H9 (cell line): ENCODE results near the gene DCAF11. TPM values are rescaled to one million over a fixed set of nuclear protein-coding genes. Genes with fewer than 3 reads are reported as not detected.

Experiments
- DNase-seq: peaks from one replicate; pipeline ENCODE4 v3.0.0-alpha.2; 2017
- H2AFZ ChIP-seq: one replicate; pipeline ENCODE4 v1.6.1; 2013; ENCODE audit warnings: mild to moderate bottlenecking, low read length, control low read depth, moderate library complexity
- H2AK5ac ChIP-seq: 2 replicates; pipeline ENCODE4 v1.6.1; 2013; ENCODE audit warnings: low read length, control low read depth, mixed read lengths; ENCODE audit not compliant: insufficient read length
- H2BK120ac ChIP-seq: one replicate; pipeline ENCODE4 v1.6.1; 2013; ENCODE audit warnings: low read depth, mild to moderate bottlenecking, low read length, control low read depth, inconsistent platforms; ENCODE audit not compliant: poor library complexity, severe bottlenecking
- H2BK12ac ChIP-seq: 2 replicates; pipeline ENCODE4 v1.6.1; 2013; ENCODE audit warnings: low read length, control low read depth, mixed read lengths, low read depth; ENCODE audit not compliant: insufficient read length
- H2BK15ac ChIP-seq: 2 replicates; pipeline ENCODE4 v1.6.1; 2013; ENCODE audit warnings: low read depth, low read length, control low read depth
- H2BK20ac ChIP-seq: one replicate; pipeline ENCODE4 v1.6.1; 2013; ENCODE audit warnings: low read depth, mild to moderate bottlenecking, low read length, control low read depth, inconsistent platforms; ENCODE audit not compliant: poor library complexity, severe bottlenecking
- H2BK5ac ChIP-seq: 2 replicates; pipeline ENCODE4 v1.6.1; 2013; ENCODE audit warnings: low read length, control low read depth, mixed read lengths; ENCODE audit not compliant: insufficient read length
- H3K14ac ChIP-seq: 2 replicates; pipeline ENCODE4 v1.6.1; 2013; ENCODE audit warnings: low read length, control low read depth; ENCODE audit not compliant: insufficient read depth
- H3K18ac ChIP-seq: 2 replicates; pipeline ENCODE4 v1.6.1; 2013; ENCODE audit warnings: low read depth, mild to moderate bottlenecking, mixed read lengths, low read length, control low read depth; ENCODE audit not compliant: insufficient read length
- H3K23ac ChIP-seq: 2 replicates; pipeline ENCODE4 v1.6.1; 2013; ENCODE audit warnings: low read length, control low read depth, mixed read lengths, low read depth; ENCODE audit not compliant: insufficient read length
- H3K23me2 ChIP-seq: 2 replicates; pipeline ENCODE4 v1.6.1; 2013; ENCODE audit warnings: low read depth, mild to moderate bottlenecking, mixed read lengths, low read length, control low read depth; ENCODE audit not compliant: insufficient read length, poor library complexity, severe bottlenecking
- H3K27ac ChIP-seq: 2 replicates; pipeline ENCODE4 v1.5.1; 2013; ENCODE audit warnings: low read length, control low read depth, mixed read lengths, low read depth; ENCODE audit not compliant: insufficient read length
- H3K27me3 ChIP-seq: 2 replicates; pipeline ENCODE4 v1.6.1; 2013; ENCODE audit warnings: low read length, control low read depth, inconsistent platforms; ENCODE audit not compliant: insufficient read depth
- H3K4ac ChIP-seq: 2 replicates; pipeline ENCODE4 v1.6.1; 2013; ENCODE audit warnings: low read depth, mild to moderate bottlenecking, control low read depth, inconsistent platforms, low read length, moderate library complexity
- H3K4me1 ChIP-seq: 2 replicates; pipeline ENCODE4 v1.6.1; 2013; ENCODE audit warnings: low read length, control low read depth, inconsistent platforms; ENCODE audit not compliant: insufficient read depth
- H3K4me2 ChIP-seq: 2 replicates; pipeline ENCODE4 v1.6.1; 2013; ENCODE audit warnings: low read length, control low read depth, mixed read lengths; ENCODE audit not compliant: insufficient read length, insufficient read depth
- H3K56ac ChIP-seq: 2 replicates; pipeline ENCODE4 v1.6.1; 2013; ENCODE audit warnings: low read depth, mild to moderate bottlenecking, mixed read lengths, low read length, control low read depth; ENCODE audit not compliant: insufficient read length
- H3K79me1 ChIP-seq: 2 replicates; pipeline ENCODE4 v1.6.1; 2013; ENCODE audit warnings: low read depth, mild to moderate bottlenecking, moderate library complexity, low read length, control low read depth, inconsistent platforms; ENCODE audit not compliant: insufficient read depth, poor library complexity, severe bottlenecking
- H3K79me2 ChIP-seq: 2 replicates; pipeline ENCODE4 v1.6.1; 2013; ENCODE audit warnings: low read length, control low read depth, inconsistent platforms; ENCODE audit not compliant: insufficient read depth
- H3K9ac ChIP-seq: 2 replicates; pipeline ENCODE4 v1.6.1; 2013; ENCODE audit warnings: low read length, control low read depth, mixed read lengths; ENCODE audit not compliant: insufficient read length; ENCODE audit errors: extremely low read depth
- H3K9me3 ChIP-seq: one replicate; pipeline ENCODE4 v1.6.1; 2013; ENCODE audit warnings: low read depth, low read length, inconsistent platforms; ENCODE audit not compliant: control insufficient read depth
- H3T11ph ChIP-seq: one replicate; pipeline ENCODE4 v1.6.1; 2013; ENCODE audit warnings: mild to moderate bottlenecking, low read length, control low read depth, inconsistent platforms
- H4K20me1 ChIP-seq: one replicate; pipeline ENCODE4 v1.6.1; 2013; ENCODE audit not compliant: control insufficient read depth, insufficient read length, insufficient read depth
- H4K5ac ChIP-seq: 2 replicates; pipeline ENCODE4 v1.6.1; 2013; ENCODE audit warnings: low read depth, mild to moderate bottlenecking, mixed read lengths, low read length, control low read depth; ENCODE audit not compliant: insufficient read length
- H4K8ac ChIP-seq: replicated peaks from 2 replicates; pipeline ENCODE4 v1.6.1; 2013; ENCODE audit warnings: low read length, control low read depth, mixed read lengths, low read depth; ENCODE audit not compliant: insufficient read length
- H4K91ac ChIP-seq: 2 replicates; pipeline ENCODE4 v1.6.1; 2013; ENCODE audit warnings: low read depth, mild to moderate bottlenecking, moderate library complexity, mixed read lengths, low read length, control low read depth; ENCODE audit not compliant: insufficient read length
- H3K27ac Mint-ChIP-seq, 3 experiments: 2 replicates in 2 of 3; 3 replicates in 1 of 3; pipeline ENCODE4 v1.8.0; 2020 to 2021; ENCODE audit warnings: mixed read lengths in 3 of 3, mild to moderate bottlenecking in 1 of 3, moderate library complexity in 1 of 3
- H3K27me3 Mint-ChIP-seq: 2 replicates; pipeline ENCODE4 v1.8.0; 2021; ENCODE audit warnings: low read depth, mild to moderate bottlenecking, moderate library complexity, mixed read lengths
- H3K36me3 Mint-ChIP-seq, 3 experiments: 2 replicates in 2 of 3; 3 replicates in 1 of 3; pipeline ENCODE4 v1.8.0; 2020 to 2021; ENCODE audit warnings: low read depth in 3 of 3, mixed read lengths in 3 of 3; ENCODE audit not compliant: insufficient read depth in 1 of 3
- H3K4me1 Mint-ChIP-seq, 2 experiments: 2 replicates each; pipeline ENCODE4 v1.8.0; 2020; ENCODE audit warnings: mixed read lengths in 2 of 2
- H3K4me3 Mint-ChIP-seq, 2 experiments: 2 replicates in 1 of 2; 3 replicates in 1 of 2; pipeline ENCODE4 v1.8.0; 2020 to 2021; ENCODE audit warnings: mild to moderate bottlenecking in 2 of 2, mixed read lengths in 2 of 2, moderate library complexity in 1 of 2
- H3K9me3 Mint-ChIP-seq, 2 experiments: 2 replicates in 1 of 2; 3 replicates in 1 of 2; pipeline ENCODE4 v1.8.0; 2020; ENCODE audit warnings: mild to moderate bottlenecking in 2 of 2, mixed read lengths in 2 of 2, moderate library complexity in 1 of 2
- WGBS: extraction: QIAGEN DNeasy Blood & Tissue Kit; methylation state at CpG from one replicate; pipeline ENCODE4 v1.1.7; 2013; ENCODE audit warnings: missing lambda C conversion rate, low lambda C conversion rate, mixed read lengths; ENCODE audit not compliant: insufficient read length; ENCODE audit errors: extremely low coverage; 5-methylcytosine and 5-hydroxymethylcytosine counted together
- total RNA-seq: library from RNA; stranded (reverse); gene quantifications from 2 replicates; pipeline ENCODE4 v1.2.1, GENCODE V29; 2021
- TF ChIP-seq, protein P1 (sequence below): fragments of 200-600 bp; sonication (generic); conservative IDR thresholded peaks from 3 replicates; pipeline ENCODE4 v1.8.0; 2021; ENCODE audit warnings: antibody characterized with exemption, mild to moderate bottlenecking

DCAF11 gene
- total RNA-seq, 1 experiment from 2014 or later = 73.4 TPM

DNA sequence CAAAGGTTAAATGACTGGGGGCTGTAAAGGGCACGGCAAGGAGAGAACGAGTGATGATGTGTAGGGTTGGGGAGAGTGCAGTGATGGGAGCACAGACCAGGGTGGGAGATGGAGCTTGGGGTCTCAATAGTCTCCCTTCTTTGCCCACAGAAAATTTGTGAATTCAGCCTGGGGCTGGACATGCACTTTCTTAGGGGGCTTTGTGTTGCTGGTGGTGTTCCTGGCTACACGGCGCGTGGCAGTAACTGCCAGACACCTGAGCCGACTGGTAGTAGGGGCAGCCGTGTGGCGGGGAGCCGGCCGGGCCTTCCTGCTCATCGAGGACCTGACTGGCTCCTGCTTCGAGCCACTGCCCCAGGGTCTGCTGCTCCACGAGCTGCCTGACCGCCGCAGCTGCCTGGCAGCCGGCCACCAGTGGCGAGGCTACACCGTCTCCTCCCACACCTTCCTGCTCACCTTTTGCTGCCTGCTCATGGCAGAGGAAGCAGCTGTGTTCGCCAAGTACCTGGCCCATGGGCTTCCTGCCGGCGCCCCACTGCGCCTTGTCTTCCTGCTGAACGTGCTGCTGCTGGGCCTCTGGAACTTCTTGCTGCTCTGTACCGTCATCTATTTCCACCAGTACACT, 17.6 kb downstream of the DCAF11 start:
- Histone ChIP-seq H4K91ac (no peak overlapping the region), H2BK120ac (no peak overlapping the region), H2BK15ac (no peak overlapping the region), H3K14ac (no peak overlapping the region), H2BK5ac (no peak overlapping the region), H3K18ac (no peak overlapping the region), H4K5ac (no peak overlapping the region), H3K9ac (no peak overlapping the region), H2AK5ac (no peak overlapping the region), H3K9me3 (no peaks in the 10 kb centered on the region), H3T11ph (no peak overlapping the region), H2BK12ac (no peak overlapping the region), H3K4ac (no peak overlapping the region), H3K56ac (no peak overlapping the region), H3K4me2 (no peak overlapping the region), H3K79me1 (no peaks in the 10 kb centered on the region), H4K20me1 (no peaks in the 10 kb centered on the region), H3K27ac (no peak overlapping the region), H2AFZ (no peak overlapping the region), H3K23me2 (peaks cover 10% of the 10 kb centered on the region), H3K4me1 (no peaks in the 10 kb centered on the region), H4K8ac (no peak overlapping the region), H3K79me2 (no peaks in the 10 kb centered on the region), H3K27me3 (no peaks in the 10 kb centered on the region), H3K23ac (no peak overlapping the region), H2BK20ac (no peak overlapping the region)
- no peak overlapping the region for H3K4me3 Mint-ChIP-seq
- 0 out of 5 replicates have a peak, but pooled peaks cover 0 to 2% of the 10 kb centered on the region in 2 experiments for H3K9me3 Mint-ChIP-seq
- TF ChIP-seq, protein P1, sequence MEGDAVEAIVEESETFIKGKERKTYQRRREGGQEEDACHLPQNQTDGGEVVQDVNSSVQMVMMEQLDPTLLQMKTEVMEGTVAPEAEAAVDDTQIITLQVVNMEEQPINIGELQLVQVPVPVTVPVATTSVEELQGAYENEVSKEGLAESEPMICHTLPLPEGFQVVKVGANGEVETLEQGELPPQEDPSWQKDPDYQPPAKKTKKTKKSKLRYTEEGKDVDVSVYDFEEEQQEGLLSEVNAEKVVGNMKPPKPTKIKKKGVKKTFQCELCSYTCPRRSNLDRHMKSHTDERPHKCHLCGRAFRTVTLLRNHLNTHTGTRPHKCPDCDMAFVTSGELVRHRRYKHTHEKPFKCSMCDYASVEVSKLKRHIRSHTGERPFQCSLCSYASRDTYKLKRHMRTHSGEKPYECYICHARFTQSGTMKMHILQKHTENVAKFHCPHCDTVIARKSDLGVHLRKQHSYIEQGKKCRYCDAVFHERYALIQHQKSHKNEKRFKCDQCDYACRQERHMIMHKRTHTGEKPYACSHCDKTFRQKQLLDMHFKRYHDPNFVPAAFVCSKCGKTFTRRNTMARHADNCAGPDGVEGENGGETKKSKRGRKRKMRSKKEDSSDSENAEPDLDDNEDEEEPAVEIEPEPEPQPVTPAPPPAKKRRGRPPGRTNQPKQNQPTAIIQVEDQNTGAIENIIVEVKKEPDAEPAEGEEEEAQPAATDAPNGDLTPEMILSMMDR = no peak
- H3K27me3 Mint-ChIP-seq = no peaks in the 10 kb centered on the region
- WGBS = no CpG with 5 or more reads among the region's 24 CpGs
- H3K4me1 Mint-ChIP-seq = peaks cover 14 to 16% of the 10 kb centered on the region in 2 experiments
- peak overlapping the region in 2 of 3 experiments; percentile 39 to 50; a peak in 1 of 7 replicates for H3K27ac Mint-ChIP-seq
- no peak for DNase-seq
- peaks cover 0 to 4% (median 2%) of the 10 kb centered on the region in 3 experiments; a peak in 4 of 7 replicates for H3K36me3 Mint-ChIP-seq
